LNCaP clone FGC (cell line): ENCODE data around the gene CFAP68.
"Not testable (repeated sequence)": the region's sequence is repeated elsewhere in the genome, so short reads cannot be mapped to it uniquely, and the experiment has no call there.

Experiments used
- DNase-seq: peaks from one replicate; pipeline ENCODE4 v3.0.0-alpha.2; 2011; ENCODE audit warnings: low read depth
- H3K4me3 ChIP-seq: 2 replicates; pipeline ENCODE4 v1.5.1; 2011; ENCODE audit warnings: mild to moderate bottlenecking, low read depth, low read length, control low read depth
- TF ChIP-seq, protein P1 (sequence below): IDR thresholded peaks from 2 replicates; pipeline ENCODE4 v1.5.1; 2012; ENCODE audit warnings: mild to moderate bottlenecking; ENCODE audit not compliant: control insufficient read depth, insufficient read depth; ENCODE audit errors: extremely low read depth

The CFAP68 gene

DNA sequence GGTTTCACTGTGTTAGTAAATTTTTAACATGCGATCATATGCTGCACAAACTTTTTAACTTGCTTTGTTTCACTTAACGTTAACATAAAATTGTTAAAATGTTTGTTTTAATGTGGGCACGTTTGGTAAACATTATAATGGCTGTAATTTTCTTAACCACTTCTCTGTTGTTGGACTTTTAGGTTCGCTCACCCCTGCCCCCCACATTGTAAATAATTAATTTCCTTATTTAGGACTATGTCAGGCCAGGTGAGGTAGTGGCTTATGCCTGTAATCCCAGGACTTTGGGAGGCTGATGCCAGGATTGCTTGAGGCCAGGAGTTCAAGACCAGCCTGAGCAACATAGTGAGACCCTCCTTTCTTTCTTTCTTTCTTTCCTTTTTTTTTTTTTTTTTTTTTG, 51.1 kb downstream of the CFAP68 start:
- H3K4me3 ChIP-seq = no peak overlapping the region
- TF ChIP-seq, protein P1, sequence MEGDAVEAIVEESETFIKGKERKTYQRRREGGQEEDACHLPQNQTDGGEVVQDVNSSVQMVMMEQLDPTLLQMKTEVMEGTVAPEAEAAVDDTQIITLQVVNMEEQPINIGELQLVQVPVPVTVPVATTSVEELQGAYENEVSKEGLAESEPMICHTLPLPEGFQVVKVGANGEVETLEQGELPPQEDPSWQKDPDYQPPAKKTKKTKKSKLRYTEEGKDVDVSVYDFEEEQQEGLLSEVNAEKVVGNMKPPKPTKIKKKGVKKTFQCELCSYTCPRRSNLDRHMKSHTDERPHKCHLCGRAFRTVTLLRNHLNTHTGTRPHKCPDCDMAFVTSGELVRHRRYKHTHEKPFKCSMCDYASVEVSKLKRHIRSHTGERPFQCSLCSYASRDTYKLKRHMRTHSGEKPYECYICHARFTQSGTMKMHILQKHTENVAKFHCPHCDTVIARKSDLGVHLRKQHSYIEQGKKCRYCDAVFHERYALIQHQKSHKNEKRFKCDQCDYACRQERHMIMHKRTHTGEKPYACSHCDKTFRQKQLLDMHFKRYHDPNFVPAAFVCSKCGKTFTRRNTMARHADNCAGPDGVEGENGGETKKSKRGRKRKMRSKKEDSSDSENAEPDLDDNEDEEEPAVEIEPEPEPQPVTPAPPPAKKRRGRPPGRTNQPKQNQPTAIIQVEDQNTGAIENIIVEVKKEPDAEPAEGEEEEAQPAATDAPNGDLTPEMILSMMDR = no peak
- DNase-seq = no peak

GRCh38 chr11:111932611-111932950, 53.2 kb downstream of the CFAP68 start:
- no peak overlapping the region for H3K4me3 ChIP-seq
- TF ChIP-seq, protein P1 = no peak
- DNase-seq = no peak

GRCh38 chr11:111933176-111933575, 53.8 kb downstream of the CFAP68 start:
- H3K4me3 ChIP-seq, DNase-seq: not testable (repeated sequence)

DNA sequence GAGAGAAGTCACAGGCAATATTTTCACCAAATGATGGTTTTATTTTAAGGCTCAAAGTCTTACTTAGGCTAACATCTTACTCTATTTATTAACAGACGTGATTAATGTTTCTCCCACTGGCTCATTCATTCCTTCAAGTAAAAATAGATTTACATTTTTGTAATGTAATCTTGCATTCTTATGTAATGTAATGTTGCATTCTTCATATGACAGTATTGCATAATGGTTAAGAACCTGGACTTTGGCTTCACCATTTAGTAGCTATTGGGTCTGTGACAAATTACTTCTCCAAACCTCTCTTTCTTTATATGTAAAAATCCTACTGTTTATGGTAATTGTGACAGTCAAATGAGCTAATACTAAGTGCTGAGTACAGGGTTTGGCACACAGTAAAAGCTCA, 54.5 kb downstream of the CFAP68 start:
- no peak for DNase-seq
- TF ChIP-seq, protein P1 = no peak
- no peak overlapping the region for H3K4me3 ChIP-seq

DNA sequence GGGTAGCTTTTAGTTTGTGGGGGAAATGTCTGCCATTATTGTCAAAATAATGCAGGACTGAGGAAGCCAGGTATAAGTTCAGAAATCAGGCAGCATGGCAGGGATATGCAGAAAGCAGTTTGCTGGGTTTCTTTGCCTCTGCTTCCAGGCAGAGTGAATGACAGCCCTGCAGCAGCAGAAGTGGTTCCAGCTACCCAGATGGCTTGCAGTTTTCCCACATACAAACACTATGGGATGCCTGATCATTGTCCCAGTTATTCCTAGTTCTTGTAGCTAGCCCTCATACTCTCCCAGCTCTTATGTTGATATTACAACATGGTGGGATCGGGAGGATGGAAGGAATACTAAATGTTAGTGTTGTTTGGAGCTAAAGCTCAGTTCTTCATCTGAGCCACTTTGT, 55.0 kb downstream of the CFAP68 start:
- H3K4me3 ChIP-seq = no peak overlapping the region
- TF ChIP-seq, protein P1 = no peak

More for the DNA sequence above, 55.0 kb downstream of the CFAP68 start:
- DNase-seq = no peak
